ENCODE measurements around the gene ELOB.

Gene ELOB

GRCh38 chr16:2787406-2787805 is 10.3 kb upstream of the ELOB start, which contains the start of gene PRSS33:
Gene PRSS33 (minus strand): TSS chr16:2787560. CDS start chr16:2786547, 1,013 bp downstream.
- H3K9me3 ChIP-seq (ENCODE audit: control insufficient read depth, low read depth, low read length): no peaks in the 10 kb centered on the region
- no peak within 1 kb of the TSS for H3K4me3 ChIP-seq (ENCODE audit: low read length)
- no peaks in the 10 kb centered on the region for H3K4me1 ChIP-seq (ENCODE audit: control insufficient read depth, low read depth, low read length)
- H3K27me3 ChIP-seq (ENCODE audit: control insufficient read depth, insufficient read depth, low read length): no peaks in the 10 kb centered on the region
- H3K36me3 ChIP-seq (ENCODE audit: control insufficient read depth, low read depth, low read length): no peaks in the 10 kb centered on the region
- H3K9ac ChIP-seq (ENCODE audit: low read length): no peak within 1 kb of the TSS
- no peak within 1 kb of the TSS for H3K27ac ChIP-seq (ENCODE audit: low read length)

GRCh38 chr16:2786826-2787151 is 9.7 kb upstream of the ELOB start:
- Histone ChIP-seq H3K9ac (ENCODE audit: low read length) (no peak overlapping the region), H3K27ac (ENCODE audit: low read length) (no peak overlapping the region), H3K4me3 (ENCODE audit: low read length) (no peak overlapping the region), H3K4me1 (ENCODE audit: control insufficient read depth, low read depth, low read length) (no peaks in the 10 kb centered on the region), H3K36me3 (ENCODE audit: control insufficient read depth, low read depth, low read length) (no peaks in the 10 kb centered on the region), H3K27me3 (ENCODE audit: control insufficient read depth, insufficient read depth, low read length) (no peaks in the 10 kb centered on the region), H3K9me3 (ENCODE audit: control insufficient read depth, low read depth, low read length) (no peaks in the 10 kb centered on the region)

GRCh38 chr16:2786061-2786825 is 9.2 kb upstream of the ELOB start:
- Histone ChIP-seq H3K9ac (ENCODE audit: low read length) (no peak overlapping the region), H3K36me3 (ENCODE audit: control insufficient read depth, low read depth, low read length) (no peaks in the 10 kb centered on the region), H3K4me3 (ENCODE audit: low read length) (no peak overlapping the region), H3K9me3 (ENCODE audit: control insufficient read depth, low read depth, low read length) (no peaks in the 10 kb centered on the region), H3K27ac (ENCODE audit: low read length) (no peak overlapping the region), H3K4me1 (ENCODE audit: control insufficient read depth, low read depth, low read length) (no peaks in the 10 kb centered on the region), H3K27me3 (ENCODE audit: control insufficient read depth, insufficient read depth, low read length) (no peaks in the 10 kb centered on the region)

DNA sequence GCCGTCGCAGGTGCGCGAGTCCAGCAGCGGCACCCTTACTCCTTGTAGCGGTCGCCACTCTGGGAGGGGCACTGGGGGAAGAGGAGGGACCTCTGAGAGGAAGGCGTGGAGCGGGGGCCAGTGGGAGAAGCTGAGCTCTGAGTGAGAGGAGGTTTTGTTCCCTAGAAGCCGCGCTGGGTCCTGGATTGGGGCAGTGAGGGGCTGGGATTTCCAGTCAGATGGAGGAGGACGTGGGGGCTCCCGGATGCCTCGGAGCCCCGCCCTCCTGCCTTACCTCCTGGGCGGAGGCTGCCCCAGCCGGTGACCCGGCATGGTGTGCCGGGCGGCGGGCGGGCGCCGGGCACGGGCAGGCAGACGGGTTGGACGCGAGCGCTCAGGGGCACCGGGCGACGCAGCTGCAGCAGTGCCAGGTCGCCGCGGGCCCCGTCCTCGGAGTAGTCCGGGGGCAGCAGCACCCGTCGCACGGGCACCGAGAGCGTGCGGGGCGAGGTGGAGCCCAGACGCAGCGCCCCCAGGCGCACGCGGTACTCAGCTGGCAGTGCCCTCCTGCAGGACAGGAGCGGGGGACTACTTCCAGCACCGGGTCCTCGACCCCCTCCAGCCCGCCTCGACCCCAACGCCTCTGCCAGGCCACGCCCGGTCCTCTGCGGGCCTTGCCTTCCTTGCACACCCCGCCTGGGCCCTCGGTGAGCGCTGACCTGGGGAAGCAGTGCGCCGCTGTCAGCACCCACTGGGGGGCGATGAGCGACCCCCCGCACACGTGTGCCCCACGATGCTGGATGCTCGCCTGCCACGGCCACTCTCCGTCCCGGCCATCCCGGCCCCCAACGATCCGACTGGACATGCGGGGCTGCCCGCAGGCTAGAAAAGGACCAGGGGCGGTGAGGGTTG is 8.3 kb upstream of the ELOB start:
- Histone ChIP-seq H3K4me3 (ENCODE audit: low read length) (no peak overlapping the region), H3K27me3 (ENCODE audit: control insufficient read depth, insufficient read depth, low read length) (no peaks in the 10 kb centered on the region), H3K27ac (ENCODE audit: low read length) (no peak overlapping the region), H3K9ac (ENCODE audit: low read length) (no peak overlapping the region), H3K4me1 (ENCODE audit: control insufficient read depth, low read depth, low read length) (no peaks in the 10 kb centered on the region), H3K36me3 (ENCODE audit: control insufficient read depth, low read depth, low read length) (no peaks in the 10 kb centered on the region), H3K9me3 (ENCODE audit: control insufficient read depth, low read depth, low read length) (no peaks in the 10 kb centered on the region)

DNA sequence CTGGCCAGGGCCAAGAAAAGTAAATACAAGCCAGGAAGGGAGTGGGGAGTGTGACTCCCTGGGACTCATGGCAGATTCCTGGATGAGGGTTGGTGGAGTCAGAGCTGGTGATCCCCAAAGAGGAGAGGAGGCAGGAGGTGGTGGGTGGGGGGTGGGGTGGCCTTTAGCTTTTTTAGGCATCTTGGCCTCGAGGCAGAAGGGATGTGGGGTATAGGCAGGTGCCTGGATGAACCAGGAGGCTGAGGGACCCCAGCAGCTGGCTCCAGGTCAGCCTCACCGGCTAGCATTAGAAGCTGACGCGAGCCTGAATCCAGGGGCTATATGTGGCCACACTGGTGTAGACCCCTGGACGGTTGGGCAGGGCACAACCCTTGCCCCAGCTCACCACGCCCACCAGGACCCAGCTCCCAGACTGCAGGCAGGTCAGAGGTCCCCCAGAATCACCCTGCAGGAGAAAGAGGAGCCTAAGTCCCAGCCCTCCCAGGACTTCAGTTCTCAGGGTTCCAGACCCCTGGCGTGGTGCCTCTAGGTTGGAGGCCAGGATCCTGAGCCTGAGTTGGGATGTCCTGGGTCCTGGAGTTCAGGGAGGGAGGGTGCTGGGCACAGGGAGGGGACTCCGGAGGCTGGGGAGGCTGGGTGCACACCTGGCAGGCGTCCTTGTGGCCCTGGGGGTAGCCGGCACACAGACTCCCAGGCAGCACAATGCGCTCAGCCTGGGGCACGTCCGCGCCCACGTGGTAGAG is 7.4 kb upstream of the ELOB start:
- no peaks in the 10 kb centered on the region for H3K4me1 ChIP-seq (ENCODE audit: control insufficient read depth, low read depth, low read length)
- no peaks in the 10 kb centered on the region for H3K36me3 ChIP-seq (ENCODE audit: control insufficient read depth, low read depth, low read length)
- no peak overlapping the region for H3K27ac ChIP-seq (ENCODE audit: low read length)
- no peaks in the 10 kb centered on the region for H3K9me3 ChIP-seq (ENCODE audit: control insufficient read depth, low read depth, low read length)
- H3K4me3 ChIP-seq (ENCODE audit: low read length): no peak overlapping the region
- H3K9ac ChIP-seq (ENCODE audit: low read length): no peak overlapping the region
- no peaks in the 10 kb centered on the region for H3K27me3 ChIP-seq (ENCODE audit: control insufficient read depth, insufficient read depth, low read length)

GRCh38 chr16:2783581-2784357 is 6.7 kb upstream of the ELOB start:
- Histone ChIP-seq H3K36me3 (ENCODE audit: control insufficient read depth, low read depth, low read length) (no peaks in the 10 kb centered on the region), H3K9me3 (ENCODE audit: control insufficient read depth, low read depth, low read length) (no peaks in the 10 kb centered on the region), H3K9ac (ENCODE audit: low read length) (no peak overlapping the region), H3K4me3 (ENCODE audit: low read length) (no peak overlapping the region), H3K4me1 (ENCODE audit: control insufficient read depth, low read depth, low read length) (no peaks in the 10 kb centered on the region), H3K27me3 (ENCODE audit: control insufficient read depth, insufficient read depth, low read length) (no peaks in the 10 kb centered on the region), H3K27ac (ENCODE audit: low read length) (no peak overlapping the region)

DNA sequence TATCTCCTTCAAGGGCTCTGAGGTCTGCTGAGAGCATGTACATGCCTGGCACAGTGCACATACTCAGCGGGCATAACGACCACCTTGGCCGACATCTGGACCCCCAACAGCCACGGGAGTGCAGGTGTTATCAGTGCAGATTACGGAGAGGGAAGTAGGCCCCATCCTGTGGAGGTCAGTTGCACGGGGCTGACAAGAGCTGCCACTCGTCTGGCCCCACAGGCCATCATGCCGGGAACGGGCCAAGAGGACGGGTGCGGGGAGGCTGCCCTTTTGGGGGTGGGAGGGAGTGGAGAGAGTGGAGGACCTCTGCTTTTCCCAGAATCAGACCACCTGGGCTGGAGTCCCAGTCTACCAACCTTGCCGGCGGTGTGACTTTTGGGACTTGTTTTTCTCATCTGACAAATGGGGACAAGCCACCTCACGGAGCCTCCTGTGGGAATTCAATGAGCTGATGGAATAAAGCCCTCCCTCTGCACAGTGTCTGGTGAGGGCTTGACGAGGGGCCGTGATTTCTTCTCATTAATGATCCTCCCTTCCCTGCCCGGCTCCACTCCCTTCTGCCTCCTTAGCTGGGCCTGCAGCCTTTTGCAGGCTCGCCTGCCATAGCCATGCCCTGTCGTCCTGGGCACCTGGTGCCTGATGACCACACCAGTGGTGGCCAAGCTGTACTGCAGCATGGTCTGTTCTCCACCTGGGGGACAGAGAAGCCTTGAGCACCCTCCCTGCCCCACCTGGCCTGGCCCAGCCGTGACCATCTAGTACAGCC is 5.7 kb upstream of the ELOB start:
- H3K4me1 ChIP-seq (ENCODE audit: control insufficient read depth, low read depth, low read length): peaks cover 5% of the 10 kb centered on the region
- no peak overlapping the region for H3K9ac ChIP-seq (ENCODE audit: low read length)

DNA sequence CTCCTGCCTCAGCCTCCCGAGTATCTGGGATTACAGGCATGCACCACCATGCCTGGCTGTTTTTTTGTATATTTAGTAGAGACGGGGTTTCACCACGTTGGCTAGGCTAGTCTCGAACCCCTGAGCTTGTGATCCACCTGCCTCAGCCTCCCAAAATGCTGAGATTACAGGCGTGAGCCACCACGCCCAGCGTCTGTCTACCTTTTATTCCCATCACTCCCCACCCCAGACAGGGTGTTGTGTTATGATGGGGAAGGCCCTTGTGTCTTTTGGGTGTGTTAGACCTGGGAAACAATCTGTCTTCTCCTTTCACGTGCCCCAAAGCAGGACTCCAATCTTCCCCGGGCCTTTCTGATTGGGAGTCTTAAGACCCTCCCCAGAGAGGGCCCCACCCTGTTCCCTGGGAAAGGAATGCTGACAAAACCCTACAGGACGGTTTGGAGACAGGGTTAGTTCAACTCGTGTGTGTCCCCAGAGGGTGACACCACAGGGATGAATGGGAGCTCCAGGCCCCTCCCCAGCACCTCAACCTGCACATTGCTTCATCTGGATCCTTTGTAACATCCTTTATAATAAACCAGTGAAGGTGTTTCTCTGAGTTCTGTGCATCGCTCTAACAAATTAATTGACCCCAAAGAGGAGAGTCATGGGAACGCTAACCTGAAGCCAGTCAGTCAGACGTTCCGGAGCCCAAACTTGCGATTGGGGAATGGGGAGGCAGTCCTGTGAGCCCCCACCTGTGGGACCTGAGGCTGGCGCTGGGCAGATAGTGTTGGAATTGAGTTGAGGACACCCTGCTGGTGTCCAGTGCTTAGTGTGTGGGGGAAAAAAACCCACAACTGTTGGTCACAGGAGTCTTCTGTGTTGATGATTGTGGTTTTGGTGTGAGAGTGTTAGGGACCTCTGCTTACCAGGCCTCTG is 3.2 kb upstream of the ELOB start:
- H3K9ac ChIP-seq (ENCODE audit: low read length): no peak overlapping the region
- H3K27ac ChIP-seq (ENCODE audit: low read length): no peak overlapping the region
- peaks cover 5% of the 10 kb centered on the region for H3K4me1 ChIP-seq (ENCODE audit: control insufficient read depth, low read depth, low read length)
- H3K4me3 ChIP-seq (ENCODE audit: low read length): no peak overlapping the region
- H3K9me3 ChIP-seq (ENCODE audit: control insufficient read depth, low read depth, low read length): no peaks in the 10 kb centered on the region
- H3K27me3 ChIP-seq (ENCODE audit: control insufficient read depth, insufficient read depth, low read length): no peaks in the 10 kb centered on the region
- H3K36me3 ChIP-seq (ENCODE audit: control insufficient read depth, low read depth, low read length): peaks cover 4% of the 10 kb centered on the region

More for the DNA sequence above, 5.7 kb upstream of the ELOB start:
- Histone ChIP-seq H3K36me3 (ENCODE audit: control insufficient read depth, low read depth, low read length) (no peaks in the 10 kb centered on the region), H3K27me3 (ENCODE audit: control insufficient read depth, insufficient read depth, low read length) (no peaks in the 10 kb centered on the region), H3K9me3 (ENCODE audit: control insufficient read depth, low read depth, low read length) (no peaks in the 10 kb centered on the region), H3K4me3 (ENCODE audit: low read length) (no peak overlapping the region), H3K27ac (ENCODE audit: low read length) (no peak overlapping the region)

- Histone ChIP-seq H3K27ac (ENCODE audit: low read length) (no peak overlapping the region), H3K36me3 (ENCODE audit: control insufficient read depth, low read depth, low read length) (peaks cover 13% of the 10 kb centered on the region), H3K27me3 (ENCODE audit: control insufficient read depth, insufficient read depth, low read length) (no peaks in the 10 kb centered on the region), H3K4me3 (ENCODE audit: low read length) (no peak overlapping the region), H3K9ac (ENCODE audit: low read length) (no peak overlapping the region), H3K4me1 (ENCODE audit: control insufficient read depth, low read depth, low read length) (peaks cover 5% of the 10 kb centered on the region), H3K9me3 (ENCODE audit: control insufficient read depth, low read depth, low read length) (no peaks in the 10 kb centered on the region)
Observed at GRCh38 chr16:2779151-2779920, 2.3 kb upstream of the ELOB start.

Measured in iPS-18a (cell line).